PC-3 (cell line): ENCODE measurements around the gene CXXC5.

ENCODE experiments used
- EZH2 ChIP-seq: fragments of 300-600 bp; sonication (generic); IDR thresholded peaks from one replicate; pipeline ENCODE4 v1.6.1; 2017; ENCODE audit warnings: antibody characterized with exemption, mild to moderate bottlenecking, low read length; ENCODE audit not compliant: unreplicated experiment
- TF ChIP-seq, protein P1 (sequence below): fragments of 300-600 bp; sonication (generic); conservative IDR thresholded peaks from 2 replicates; pipeline ENCODE4 v1.5.1; 2017; ENCODE audit warnings: antibody characterized with exemption, low read depth, mild to moderate bottlenecking, low read length

DNA sequence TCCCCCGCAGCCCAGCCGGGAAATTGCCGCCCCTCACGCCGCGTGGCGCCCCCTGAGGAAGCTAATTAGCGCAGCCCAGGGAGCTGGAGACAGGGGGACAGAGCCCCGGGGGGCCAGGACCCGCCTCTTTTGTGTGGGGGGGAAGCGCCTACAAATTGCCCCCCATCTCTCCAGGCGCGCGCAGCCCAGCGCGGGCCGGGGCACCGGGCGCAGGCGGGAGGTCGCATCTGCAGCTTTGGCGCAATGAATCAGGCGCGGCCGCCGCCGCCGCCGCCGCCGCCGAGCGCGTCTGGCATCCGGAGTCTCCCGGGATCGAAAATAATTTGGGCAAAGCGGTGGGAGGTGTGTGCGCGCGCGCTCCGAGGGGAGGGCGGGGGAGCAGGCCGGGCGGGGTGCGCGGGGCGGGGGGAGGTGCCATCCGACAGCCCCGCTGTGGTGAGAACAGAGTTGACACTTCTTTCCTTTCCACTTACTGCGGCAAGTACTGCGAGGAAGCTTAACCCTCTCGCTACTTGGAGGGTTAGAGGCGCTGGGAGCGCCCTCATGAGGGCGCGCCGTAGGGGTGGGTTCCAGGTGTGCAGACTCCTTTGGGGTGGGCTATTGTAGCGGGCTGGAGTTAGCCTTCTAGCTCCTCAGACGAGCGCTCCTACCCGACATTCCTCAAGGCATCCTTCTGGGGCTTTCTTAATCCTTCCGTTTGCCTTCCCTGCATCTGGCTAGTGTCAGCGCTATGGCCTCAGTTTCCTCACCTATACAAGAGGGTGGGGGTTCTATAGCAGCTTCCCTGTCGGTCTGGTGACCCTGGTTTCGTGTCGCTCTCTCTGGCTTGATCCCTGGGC is 63.1 kb downstream of the CXXC5 start:
- TF ChIP-seq EZH2: no peak
- TF ChIP-seq, protein P1, sequence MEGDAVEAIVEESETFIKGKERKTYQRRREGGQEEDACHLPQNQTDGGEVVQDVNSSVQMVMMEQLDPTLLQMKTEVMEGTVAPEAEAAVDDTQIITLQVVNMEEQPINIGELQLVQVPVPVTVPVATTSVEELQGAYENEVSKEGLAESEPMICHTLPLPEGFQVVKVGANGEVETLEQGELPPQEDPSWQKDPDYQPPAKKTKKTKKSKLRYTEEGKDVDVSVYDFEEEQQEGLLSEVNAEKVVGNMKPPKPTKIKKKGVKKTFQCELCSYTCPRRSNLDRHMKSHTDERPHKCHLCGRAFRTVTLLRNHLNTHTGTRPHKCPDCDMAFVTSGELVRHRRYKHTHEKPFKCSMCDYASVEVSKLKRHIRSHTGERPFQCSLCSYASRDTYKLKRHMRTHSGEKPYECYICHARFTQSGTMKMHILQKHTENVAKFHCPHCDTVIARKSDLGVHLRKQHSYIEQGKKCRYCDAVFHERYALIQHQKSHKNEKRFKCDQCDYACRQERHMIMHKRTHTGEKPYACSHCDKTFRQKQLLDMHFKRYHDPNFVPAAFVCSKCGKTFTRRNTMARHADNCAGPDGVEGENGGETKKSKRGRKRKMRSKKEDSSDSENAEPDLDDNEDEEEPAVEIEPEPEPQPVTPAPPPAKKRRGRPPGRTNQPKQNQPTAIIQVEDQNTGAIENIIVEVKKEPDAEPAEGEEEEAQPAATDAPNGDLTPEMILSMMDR: peak; percentile 19; the same call in 1 of the 2 replicates
